ENCODE results near the gene LDLRAD4. TPM values are rescaled to one million over a fixed set of nuclear protein-coding genes. Genes with fewer than 3 reads are reported as not detected.
A peak's percentile ranks its signal among the peaks of the same experiment; 100 is the strongest.

LDLRAD4 gene
- polyA plus RNA-seq, 1 donor: 9.1 TPM

DNA sequence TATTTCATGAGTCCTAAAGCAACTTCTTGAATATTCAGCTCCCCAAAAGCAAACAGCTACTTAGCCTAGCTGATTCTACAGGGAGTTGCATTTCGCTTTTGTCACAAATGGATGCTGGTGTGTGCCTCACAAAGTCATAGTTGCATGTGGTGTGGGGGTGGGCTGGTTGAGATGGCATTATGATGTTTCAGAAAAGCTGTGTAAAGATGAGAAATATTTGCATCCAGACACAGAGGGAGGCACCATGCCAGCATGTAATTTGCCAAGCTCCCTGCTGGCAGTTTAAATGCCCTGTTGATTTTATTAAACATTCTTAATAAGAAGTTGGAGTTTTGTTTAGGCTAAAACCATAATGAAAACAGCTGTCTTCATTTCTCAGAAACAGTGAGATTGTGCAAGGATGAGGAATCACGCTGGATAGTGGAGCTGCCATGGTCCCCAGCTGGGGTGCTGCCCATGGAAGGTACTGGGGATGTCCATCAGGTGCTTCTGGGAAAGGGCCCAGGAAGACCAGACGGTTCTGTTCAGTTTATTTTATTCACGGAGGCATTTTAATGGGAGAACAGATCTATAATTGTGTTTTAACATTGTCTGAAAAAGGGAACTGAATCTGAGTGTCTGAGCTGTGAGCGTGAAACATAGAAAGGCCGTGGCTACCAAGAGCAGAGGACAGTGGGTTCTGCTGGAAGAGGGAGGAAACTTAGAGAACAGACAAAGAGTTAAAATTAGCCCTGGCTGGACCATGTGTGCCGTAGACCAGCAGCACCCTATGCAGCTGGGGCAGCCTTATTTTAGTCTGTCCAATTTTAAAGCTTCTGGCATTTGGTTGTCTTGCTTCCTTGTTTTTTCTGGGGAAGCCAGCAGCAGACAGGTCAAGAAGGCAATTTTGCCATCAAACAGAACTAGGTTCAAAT, 330.7 kb downstream of the LDLRAD4 start:
- H3K9me3 ChIP-seq (ENCODE audit: control insufficient read depth, low read depth, low read length): no peaks in the 10 kb centered on the region
- H3K36me3 ChIP-seq (ENCODE audit: control insufficient read depth, insufficient read depth, low read length): no peaks in the 10 kb centered on the region
- H3K27me3 ChIP-seq (ENCODE audit: control insufficient read depth, insufficient read depth, low read length): no peaks in the 10 kb centered on the region
- no peak overlapping the region for H3K27ac ChIP-seq (ENCODE audit: low read length)
- 87% methylated on average over 3 of the region's 7 CpGs for WGBS (ENCODE audit: insufficient coverage, low lambda C conversion rate)
- no peak for DNase-seq
- H3K4me1 ChIP-seq (ENCODE audit: control insufficient read depth, insufficient read depth, low read length): peaks cover 2% of the 10 kb centered on the region
- no peak overlapping the region for H3K4me3 ChIP-seq (ENCODE audit: low read length)

DNA sequence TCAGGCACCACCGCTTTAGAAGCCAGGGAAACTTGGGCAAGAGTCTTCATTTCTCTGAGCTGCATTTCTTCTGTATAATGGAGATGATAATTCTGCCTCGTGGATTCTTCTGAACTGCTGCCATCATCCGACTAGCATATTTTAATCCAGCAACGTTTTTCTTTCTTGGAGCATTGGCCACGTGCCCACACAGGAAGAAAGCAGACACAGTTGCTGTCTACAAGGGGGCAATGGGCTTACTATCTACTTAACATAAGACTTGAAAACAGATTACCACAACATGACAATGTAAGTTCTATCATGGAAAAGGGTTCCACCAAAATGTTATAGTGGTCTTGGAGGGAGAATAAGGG, 331.3 kb downstream of the LDLRAD4 start:
- Histone ChIP-seq H3K36me3 (ENCODE audit: control insufficient read depth, insufficient read depth, low read length) (no peaks in the 10 kb centered on the region), H3K4me1 (ENCODE audit: control insufficient read depth, insufficient read depth, low read length) (peaks cover 2% of the 10 kb centered on the region), H3K9me3 (ENCODE audit: control insufficient read depth, low read depth, low read length) (no peaks in the 10 kb centered on the region), H3K4me3 (ENCODE audit: low read length) (no peak overlapping the region), H3K27ac (ENCODE audit: low read length) (no peak overlapping the region), H3K27me3 (ENCODE audit: control insufficient read depth, insufficient read depth, low read length) (no peaks in the 10 kb centered on the region)
- no CpG with 5 or more reads among the region's 5 CpGs for WGBS (ENCODE audit: insufficient coverage, low lambda C conversion rate)
- DNase-seq: no peak

DNA sequence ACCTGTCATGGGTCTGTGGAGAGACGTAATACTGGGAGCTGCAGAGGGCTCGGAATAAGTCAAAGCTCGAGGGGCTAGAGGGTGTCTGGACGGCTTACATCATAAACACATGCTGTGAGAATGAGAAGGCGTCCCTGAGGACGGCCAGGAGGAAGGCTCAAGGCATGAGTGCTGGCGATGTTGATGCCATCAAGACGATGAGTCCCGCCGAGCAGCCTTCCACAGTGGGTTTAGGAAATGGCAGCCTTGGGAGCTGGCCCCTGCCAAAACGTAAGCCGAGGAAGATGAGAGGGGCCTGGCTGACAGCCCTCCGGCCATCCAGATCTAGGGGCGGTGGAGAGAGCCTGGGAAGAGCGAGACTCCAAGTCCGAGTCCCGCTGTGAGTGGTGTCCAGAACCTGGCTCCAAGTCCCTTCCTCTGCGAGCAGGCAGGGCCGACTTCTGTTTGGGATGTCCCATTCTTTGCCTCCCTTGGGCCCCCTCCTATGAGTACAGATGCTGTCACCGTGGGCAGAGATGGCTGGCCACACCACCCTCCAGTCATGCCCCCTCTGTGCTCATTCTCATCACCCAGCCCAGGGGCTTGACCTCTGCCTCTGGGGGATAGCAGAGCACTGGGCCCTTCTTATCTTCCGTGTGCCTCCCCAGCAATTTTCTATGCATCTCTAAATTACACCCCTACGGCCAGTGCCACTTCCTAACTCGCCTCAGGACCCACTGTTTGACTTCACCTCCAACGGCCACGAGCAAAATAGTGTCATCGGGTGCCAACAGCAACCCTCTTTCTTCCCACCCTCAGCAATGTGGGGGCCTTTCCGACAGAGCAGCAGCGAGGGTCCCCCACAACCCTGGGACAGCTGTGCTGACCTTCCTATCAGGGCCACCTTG, 332.1 kb downstream of the LDLRAD4 start:
- H3K27ac ChIP-seq (ENCODE audit: low read length): no peak overlapping the region
- H3K27me3 ChIP-seq (ENCODE audit: control insufficient read depth, insufficient read depth, low read length): no peaks in the 10 kb centered on the region
- DNase-seq: no peak
- H3K4me3 ChIP-seq (ENCODE audit: low read length): no peak overlapping the region
- WGBS (ENCODE audit: insufficient coverage, low lambda C conversion rate): no CpG with 5 or more reads among the region's 28 CpGs
- no peaks in the 10 kb centered on the region for H3K36me3 ChIP-seq (ENCODE audit: control insufficient read depth, insufficient read depth, low read length)
- H3K9me3 ChIP-seq (ENCODE audit: control insufficient read depth, low read depth, low read length): no peaks in the 10 kb centered on the region
- peaks cover 2% of the 10 kb centered on the region for H3K4me1 ChIP-seq (ENCODE audit: control insufficient read depth, insufficient read depth, low read length)

DNA sequence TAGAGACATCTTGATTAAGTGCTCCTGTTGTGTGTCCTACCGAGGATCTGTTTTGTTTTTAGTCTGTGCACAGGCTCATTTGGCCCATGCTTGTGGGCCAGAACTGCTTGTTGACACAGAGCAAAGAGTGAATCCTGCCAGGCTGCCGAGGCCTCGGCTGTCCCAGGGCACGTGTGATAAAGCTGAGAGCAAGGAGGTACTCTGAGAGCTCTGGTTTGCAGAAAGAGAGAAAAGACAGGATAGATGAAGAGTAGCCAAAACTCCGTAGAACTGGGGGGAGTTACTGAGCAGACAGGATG, 332.7 kb downstream of the LDLRAD4 start:
- no CpG with 5 or more reads among the region's 5 CpGs for WGBS (ENCODE audit: insufficient coverage, low lambda C conversion rate)
- DNase-seq: no peak
- Histone ChIP-seq H3K27me3 (ENCODE audit: control insufficient read depth, insufficient read depth, low read length) (no peaks in the 10 kb centered on the region), H3K4me1 (ENCODE audit: control insufficient read depth, insufficient read depth, low read length) (peaks cover 2% of the 10 kb centered on the region), H3K27ac (ENCODE audit: low read length) (no peak overlapping the region), H3K36me3 (ENCODE audit: control insufficient read depth, insufficient read depth, low read length) (no peaks in the 10 kb centered on the region), H3K9me3 (ENCODE audit: control insufficient read depth, low read depth, low read length) (no peaks in the 10 kb centered on the region), H3K4me3 (ENCODE audit: low read length) (no peak overlapping the region)

DNA sequence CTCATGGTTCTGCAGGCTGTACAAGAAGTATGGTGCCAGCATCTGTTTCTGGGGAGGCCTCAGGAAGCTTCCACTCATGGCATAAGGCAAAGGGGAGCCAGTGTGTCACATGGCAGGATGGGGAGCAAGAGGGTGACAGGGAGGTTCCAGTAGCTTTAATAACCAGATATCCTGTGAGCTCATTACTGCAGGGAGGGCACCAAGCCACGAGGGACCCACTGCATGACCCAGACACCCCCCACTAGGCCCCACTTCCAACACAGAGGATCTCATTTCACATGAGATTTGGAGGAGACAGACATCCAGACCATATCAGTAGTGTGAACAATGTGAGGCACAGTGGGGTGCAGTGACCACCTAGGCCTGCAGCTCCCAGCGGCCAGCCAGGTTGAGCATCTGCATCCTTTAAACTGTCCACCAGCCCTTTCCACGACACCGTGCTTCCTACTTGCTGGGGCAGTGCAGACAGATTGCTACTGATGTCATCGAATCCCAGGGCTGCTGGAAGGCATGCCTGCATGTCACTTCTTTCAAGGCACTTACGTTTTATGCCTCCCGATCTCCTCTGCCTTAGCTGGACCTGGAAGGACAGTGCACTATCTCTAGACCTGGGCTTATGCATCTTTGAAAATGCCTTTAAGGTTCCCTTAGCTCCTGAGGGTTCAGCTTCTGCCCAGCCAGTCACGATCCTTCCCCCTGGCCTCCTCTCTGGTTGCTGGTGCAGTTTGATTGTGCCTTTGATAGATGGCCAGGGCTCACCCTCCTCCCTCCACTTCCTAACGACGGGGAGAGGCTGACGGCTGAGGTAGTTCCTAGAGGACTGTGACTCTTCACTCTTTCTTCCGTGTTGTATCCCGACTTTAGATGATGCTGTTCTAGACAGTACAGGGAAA, 333.5 kb downstream of the LDLRAD4 start:
- Histone ChIP-seq H3K4me3 (ENCODE audit: low read length) (no peak overlapping the region), H3K9me3 (ENCODE audit: control insufficient read depth, low read depth, low read length) (no peaks in the 10 kb centered on the region), H3K4me1 (ENCODE audit: control insufficient read depth, insufficient read depth, low read length) (peaks cover 2% of the 10 kb centered on the region), H3K27ac (ENCODE audit: low read length) (no peak overlapping the region), H3K27me3 (ENCODE audit: control insufficient read depth, insufficient read depth, low read length) (no peaks in the 10 kb centered on the region), H3K36me3 (ENCODE audit: control insufficient read depth, insufficient read depth, low read length) (no peaks in the 10 kb centered on the region)
- no peak for DNase-seq
- WGBS (ENCODE audit: insufficient coverage, low lambda C conversion rate): 20% methylated on average over 1 of the region's 13 CpGs

DNA sequence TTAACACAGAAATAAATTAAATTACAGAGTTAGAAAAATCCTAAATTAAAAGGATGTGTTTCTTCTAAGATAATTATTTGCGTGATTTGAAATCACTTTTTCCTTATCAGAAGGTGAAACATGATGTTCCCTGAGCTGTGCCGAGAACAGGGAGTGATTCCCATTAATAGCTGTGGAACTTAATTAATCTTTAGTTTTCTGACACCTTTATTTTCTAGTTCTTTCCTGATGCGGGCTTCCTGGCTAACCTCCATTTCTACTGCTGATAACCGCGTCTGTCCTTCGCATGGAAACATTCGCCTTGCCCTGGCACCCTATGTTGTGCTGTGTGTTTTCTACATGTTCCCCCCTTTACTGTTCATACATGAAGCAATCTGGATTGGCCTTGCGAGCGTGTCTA, 334.9 kb downstream of the LDLRAD4 start:
- no peaks in the 10 kb centered on the region for H3K9me3 ChIP-seq (ENCODE audit: control insufficient read depth, low read depth, low read length)
- H3K27ac ChIP-seq (ENCODE audit: low read length): no peak overlapping the region
- H3K4me3 ChIP-seq (ENCODE audit: low read length): no peak overlapping the region
- peaks cover 2% of the 10 kb centered on the region for H3K4me1 ChIP-seq (ENCODE audit: control insufficient read depth, insufficient read depth, low read length)
- no peaks in the 10 kb centered on the region for H3K27me3 ChIP-seq (ENCODE audit: control insufficient read depth, insufficient read depth, low read length)
- 95% methylated on average over 2 of the region's 9 CpGs for WGBS (ENCODE audit: insufficient coverage, low lambda C conversion rate)
- no peak for DNase-seq
- no peaks in the 10 kb centered on the region for H3K36me3 ChIP-seq (ENCODE audit: control insufficient read depth, insufficient read depth, low read length)

DNA sequence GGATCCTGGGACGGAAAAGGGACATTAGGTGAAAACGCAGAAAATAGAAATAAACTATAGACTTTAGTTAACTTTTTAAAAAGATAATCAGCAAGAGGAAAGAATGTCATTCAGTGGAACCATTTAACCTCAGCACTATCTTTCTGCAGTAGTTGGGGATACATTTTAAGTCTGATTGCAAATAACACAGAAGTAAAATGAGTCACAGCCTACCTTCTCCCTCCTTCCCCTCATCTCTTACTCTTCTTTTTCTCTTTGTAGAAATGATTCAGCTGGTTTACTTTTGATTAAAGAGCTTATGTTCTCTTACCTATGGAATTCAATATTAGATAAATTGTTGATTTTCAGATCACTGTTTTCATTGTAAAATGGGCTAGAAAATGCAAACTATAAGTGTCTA, 336.6 kb downstream of the LDLRAD4 start:
- no peaks in the 10 kb centered on the region for H3K36me3 ChIP-seq (ENCODE audit: control insufficient read depth, insufficient read depth, low read length)
- WGBS (ENCODE audit: insufficient coverage, low lambda C conversion rate): no CpG with 5 or more reads among the region's 2 CpGs
- no peak overlapping the region for H3K4me3 ChIP-seq (ENCODE audit: low read length)
- H3K27me3 ChIP-seq (ENCODE audit: control insufficient read depth, insufficient read depth, low read length): no peaks in the 10 kb centered on the region
- DNase-seq: no peak
- no peaks in the 10 kb centered on the region for H3K9me3 ChIP-seq (ENCODE audit: control insufficient read depth, low read depth, low read length)
- H3K4me1 ChIP-seq (ENCODE audit: control insufficient read depth, insufficient read depth, low read length): no peaks in the 10 kb centered on the region
- no peak overlapping the region for H3K27ac ChIP-seq (ENCODE audit: low read length)

DNA sequence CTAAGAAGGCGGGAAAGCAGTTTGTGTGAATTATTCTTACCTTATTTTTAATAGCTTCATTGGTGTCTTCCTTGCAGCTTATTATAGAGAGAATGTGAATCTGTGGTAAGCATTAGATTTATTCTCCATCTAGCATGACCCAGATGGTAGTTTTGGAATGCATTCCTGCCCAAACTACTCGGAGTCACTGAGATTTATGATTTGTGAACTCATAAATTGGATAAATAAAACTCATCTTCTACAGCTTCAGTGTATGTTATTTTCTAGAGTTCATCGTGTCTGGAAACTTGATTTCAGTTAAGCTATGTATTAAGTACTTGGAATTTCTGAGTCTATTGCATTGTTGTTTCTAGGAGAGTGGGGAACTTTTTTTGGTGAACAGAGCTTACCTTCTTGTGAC, 337.3 kb downstream of the LDLRAD4 start:
- Histone ChIP-seq H3K36me3 (ENCODE audit: control insufficient read depth, insufficient read depth, low read length) (no peaks in the 10 kb centered on the region), H3K9me3 (ENCODE audit: control insufficient read depth, low read depth, low read length) (no peaks in the 10 kb centered on the region), H3K4me3 (ENCODE audit: low read length) (no peak overlapping the region), H3K27me3 (ENCODE audit: control insufficient read depth, insufficient read depth, low read length) (no peaks in the 10 kb centered on the region), H3K27ac (ENCODE audit: low read length) (no peak overlapping the region), H3K4me1 (ENCODE audit: control insufficient read depth, insufficient read depth, low read length) (no peaks in the 10 kb centered on the region)
- DNase-seq: no peak
- 47% methylated on average over 2 of the region's 3 CpGs for WGBS (ENCODE audit: insufficient coverage, low lambda C conversion rate)

DNA sequence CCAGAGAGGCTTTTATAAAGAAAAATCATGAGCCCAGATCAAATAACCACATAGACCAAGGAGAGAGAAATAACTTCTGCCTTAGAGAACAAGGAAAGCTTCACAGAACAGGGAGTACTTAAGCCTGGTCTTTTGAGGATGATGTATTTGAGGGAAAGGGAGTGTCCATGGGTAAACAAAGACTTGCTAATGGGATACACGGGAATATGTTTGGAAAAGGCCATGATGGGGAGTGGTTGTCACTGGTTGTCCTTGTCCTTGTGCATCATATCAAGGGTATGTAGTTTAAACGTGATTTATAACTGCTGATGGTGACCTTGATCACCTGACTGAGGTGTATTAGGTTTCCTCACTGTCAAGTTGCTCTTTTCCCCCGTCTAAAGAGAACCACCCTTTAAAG, 337.9 kb downstream of the LDLRAD4 start:
- Histone ChIP-seq H3K36me3 (ENCODE audit: control insufficient read depth, insufficient read depth, low read length) (no peaks in the 10 kb centered on the region), H3K27ac (ENCODE audit: low read length) (no peak overlapping the region), H3K4me1 (ENCODE audit: control insufficient read depth, insufficient read depth, low read length) (no peaks in the 10 kb centered on the region), H3K9me3 (ENCODE audit: control insufficient read depth, low read depth, low read length) (no peaks in the 10 kb centered on the region), H3K4me3 (ENCODE audit: low read length) (no peak overlapping the region), H3K27me3 (ENCODE audit: control insufficient read depth, insufficient read depth, low read length) (no peaks in the 10 kb centered on the region)
- 28% methylated on average over 2 of the region's 3 CpGs for WGBS (ENCODE audit: insufficient coverage, low lambda C conversion rate)
- DNase-seq: no peak

DNA sequence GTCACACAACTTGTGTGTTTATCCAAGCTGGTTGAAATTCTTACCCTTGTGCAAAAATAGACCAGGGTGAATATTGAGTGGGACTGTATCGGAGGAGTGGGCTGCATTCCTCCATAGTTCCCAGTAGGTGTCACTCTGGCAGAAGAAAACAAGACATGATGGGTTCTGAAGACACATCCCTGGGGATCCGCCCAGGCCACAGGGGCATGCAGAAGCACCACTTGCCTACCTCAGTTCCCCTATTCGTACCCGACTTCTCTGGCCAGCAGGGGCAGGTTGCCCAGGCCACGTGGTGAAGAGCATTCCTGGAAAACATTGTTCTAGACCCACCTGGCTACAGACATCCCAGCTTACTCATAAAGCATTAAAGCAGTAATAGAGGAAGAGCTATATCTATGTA, 339.6 kb downstream of the LDLRAD4 start:
- DNase-seq: peak; percentile 38 to 39
- H3K4me3 ChIP-seq (ENCODE audit: low read length): no peak overlapping the region
- whole genome bisulfite sequencing (ENCODE audit: insufficient coverage, low lambda C conversion rate): no CpG with 5 or more reads among the region's 5 CpGs
- H3K27me3 ChIP-seq (ENCODE audit: control insufficient read depth, insufficient read depth, low read length): no peaks in the 10 kb centered on the region
- H3K36me3 ChIP-seq (ENCODE audit: control insufficient read depth, insufficient read depth, low read length): no peaks in the 10 kb centered on the region
- no peaks in the 10 kb centered on the region for H3K9me3 ChIP-seq (ENCODE audit: control insufficient read depth, low read depth, low read length)
- H3K27ac ChIP-seq (ENCODE audit: low read length): no peak overlapping the region
- H3K4me1 ChIP-seq (ENCODE audit: control insufficient read depth, insufficient read depth, low read length): no peaks in the 10 kb centered on the region

Data from large intestine (tissue), 3 donors.